Liver (tissue), 9 donors: Measurements from ENCODE around the gene ARHGAP4. TPM values are rescaled to one million over a fixed set of nuclear protein-coding genes. Genes with fewer than 3 reads are reported as not detected.

Source experiments
- DNase-seq: peaks from one replicate; pipeline ENCODE4 v3.0.0-alpha.2; 2017; ENCODE audit warnings: low spot score
- H3K27ac ChIP-seq, 2 donors: one replicate each; pipeline ENCODE4 v1.7.0; 2013; ENCODE audit warnings: inconsistent platforms in 2 of 2, low read length in 2 of 2, control low read depth in 1 of 2, low read depth in 1 of 2, mild to moderate bottlenecking in 1 of 2
- H3K27me3 ChIP-seq, 4 donors: one replicate each; pipeline versions ENCODE4 v1.6.1 to v1.7.0; 2013; ENCODE audit warnings: low read length in 3 of 4, inconsistent platforms in 1 of 4, mild to moderate bottlenecking in 1 of 4, moderate library complexity in 1 of 4; ENCODE audit not compliant: control insufficient read depth in 4 of 4, insufficient read depth in 4 of 4
- H3K36me3 ChIP-seq, 4 donors: one replicate each; pipeline versions ENCODE4 v1.6.1 to v1.7.0; 2013; ENCODE audit warnings: low read length in 3 of 4, mild to moderate bottlenecking in 3 of 4, low read depth in 1 of 4, moderate library complexity in 1 of 4; ENCODE audit not compliant: control insufficient read depth in 4 of 4, insufficient read depth in 3 of 4
- H3K4me1 ChIP-seq, 4 donors: one replicate each; pipeline versions ENCODE4 v1.6.1 to v1.7.0; 2013; ENCODE audit warnings: low read length in 3 of 4, mild to moderate bottlenecking in 3 of 4, moderate library complexity in 1 of 4; ENCODE audit not compliant: control insufficient read depth in 4 of 4, insufficient read depth in 4 of 4
- H3K4me3 ChIP-seq, 3 donors: one replicate each; pipeline versions ENCODE4 v1.6.1 to v1.7.0; 2013; ENCODE audit warnings: low read length in 3 of 3, control low read depth in 1 of 3, low read depth in 1 of 3, mild to moderate bottlenecking in 1 of 3
- H3K9ac ChIP-seq, 2 donors: one replicate each; pipeline ENCODE4 v1.7.0; 2013; ENCODE audit warnings: low read length in 2 of 2, mild to moderate bottlenecking in 2 of 2, moderate library complexity in 2 of 2, control low read depth in 1 of 2, low read depth in 1 of 2
- H3K9me3 ChIP-seq, 4 donors: one replicate each; pipeline versions ENCODE4 v1.6.1 to v1.7.0; 2013; ENCODE audit warnings: low read length in 3 of 4; ENCODE audit not compliant: control insufficient read depth in 4 of 4
- EGR1 ChIP-seq, 2 donors: IDR thresholded peaks; 2 replicates each; pipeline ENCODE4 v1.6.1; 2016 to 2018; ENCODE audit warnings: antibody characterized with exemption in 2 of 2, low read depth in 2 of 2
- FOXA1 ChIP-seq: IDR thresholded peaks from 2 replicates; pipeline ENCODE4 v1.6.1; 2016; ENCODE audit warnings: antibody characterized with exemption
- FOXA2 ChIP-seq: IDR thresholded peaks from 2 replicates; pipeline ENCODE4 v1.6.1; 2016; ENCODE audit warnings: antibody characterized with exemption
- HNF4A ChIP-seq, 2 donors: conservative IDR thresholded peaks; 2 replicates each; pipeline ENCODE4 v1.6.1; 2016; ENCODE audit warnings: antibody characterized with exemption in 2 of 2, mild to moderate bottlenecking in 2 of 2
- HNF4G ChIP-seq: IDR thresholded peaks from 2 replicates; pipeline ENCODE4 v1.6.1; 2016; ENCODE audit warnings: antibody characterized with exemption
- JUND ChIP-seq, 2 donors: IDR thresholded peaks; 2 replicates each; pipeline ENCODE4 v1.6.1; 2016; ENCODE audit warnings: antibody characterized with exemption in 2 of 2
- NR2F2 ChIP-seq: IDR thresholded peaks from 2 replicates; pipeline ENCODE4 v1.6.1; 2016; ENCODE audit warnings: antibody characterized with exemption
- RAD21 ChIP-seq, 2 donors: IDR thresholded peaks; 2 replicates each; pipeline ENCODE4 v1.6.1; 2016; ENCODE audit warnings: antibody characterized with exemption in 2 of 2, mild to moderate bottlenecking in 2 of 2
- RXRA ChIP-seq, 2 donors: IDR thresholded peaks; 2 replicates each; pipeline ENCODE4 v1.6.1; 2017 to 2018; ENCODE audit warnings: antibody characterized with exemption in 2 of 2, mild to moderate bottlenecking in 1 of 2
- SP1 ChIP-seq: IDR thresholded peaks from 2 replicates; pipeline ENCODE4 v1.6.1; 2018; ENCODE audit warnings: antibody characterized with exemption, mild to moderate bottlenecking
- TAF1 ChIP-seq: conservative IDR thresholded peaks from 2 replicates; pipeline ENCODE4 v1.6.1; 2016; ENCODE audit warnings: antibody characterized with exemption, mild to moderate bottlenecking
- YY1 ChIP-seq: IDR thresholded peaks from 2 replicates; pipeline ENCODE4 v1.6.1; 2016; ENCODE audit warnings: antibody characterized with exemption, mild to moderate bottlenecking
- WGBS: extraction: QIAGEN DNeasy Blood & Tissue Kit; methylation state at CpG from one replicate; pipeline ENCODE4 v1.1.7; 2013; 5-methylcytosine and 5-hydroxymethylcytosine counted together
- polyA plus RNA-seq, 2 donors: library from polyadenylated mRNA; stranded (reverse) in 1 of 2; unstranded in 1 of 2; fragments of 200-250 nt in 1 of 2; fragments of >200 nt in 1 of 2; fragmentation: Nextera tagmentation in 1 of 2; extraction: Ambion mirVana in 1 of 2; gene quantifications; one replicate each; pipeline versions ENCODE4 v1.2.1 to v1.2.3, GENCODE V29; 2013 to 2015
- total RNA-seq, 2 donors: library from RNA; depleted of rRNA; stranded (reverse); fragments of >200 nt; gene quantifications; one replicate each; pipeline ENCODE4 v1.2.3, GENCODE V29; 2014
- TF ChIP-seq, protein P1 (sequence below): IDR thresholded peaks from 2 replicates; pipeline ENCODE4 v1.6.1; 2016; ENCODE audit warnings: antibody characterized with exemption
- TF ChIP-seq, protein P2 (sequence below): IDR thresholded peaks from 2 replicates; pipeline ENCODE4 v1.6.1; 2016; ENCODE audit warnings: antibody characterized with exemption
- TF ChIP-seq, protein P3 (sequence below): IDR thresholded peaks from 2 replicates; pipeline ENCODE4 v1.6.1; 2016; ENCODE audit warnings: antibody characterized with exemption
- TF ChIP-seq, protein P4 (sequence below): fragments of 150-350 bp; IDR thresholded peaks from 2 replicates; pipeline ENCODE4 v1.5.1; 2017; ENCODE audit warnings: improper control_type of control experiment, low read depth, low read length; ENCODE audit not compliant: missing input control
- TF ChIP-seq, protein P5 (sequence below): IDR thresholded peaks from 2 replicates; pipeline ENCODE4 v1.6.1; 2016; ENCODE audit warnings: antibody characterized with exemption, mild to moderate bottlenecking
- donor health status: healthy.
- donor health status: healthy.
- donor health status: healthy.
- donor health status: healthy.
- donor health status: healthy.

The ARHGAP4 gene
- total and polyA plus RNA-seq, 4 donors, result 3.3 to 28.1 (median 10.2) TPM

DNA sequence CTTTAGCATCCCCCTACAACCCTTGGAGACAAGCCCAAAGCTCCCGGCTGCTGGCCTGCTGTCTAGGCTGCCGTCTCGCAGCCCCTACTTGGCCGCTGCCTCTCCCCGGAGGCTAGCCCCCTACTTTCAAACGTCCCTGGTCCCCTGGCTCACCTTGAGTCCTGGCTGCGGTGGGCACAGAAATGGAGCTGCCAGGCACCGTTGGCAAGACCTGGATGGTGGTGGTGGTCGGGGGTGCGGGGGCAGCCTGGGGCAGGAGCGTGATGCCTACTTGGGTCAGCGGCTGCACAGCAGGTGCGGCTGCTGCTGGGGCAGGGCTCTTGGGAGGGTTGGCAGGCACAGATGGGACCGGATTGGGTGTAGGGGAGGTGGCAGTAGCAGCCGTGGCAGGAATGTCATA, 33.6 kb upstream of the ARHGAP4 start:
- Histone ChIP-seq H3K36me3 (peaks cover 23 to 96% (median 40%) of the 10 kb centered on the region in 4 donors), H3K9ac (no peak overlapping the region), H3K4me1 (no peaks in the 10 kb centered on the region), H3K4me3 (no peak overlapping the region), H3K9me3 (no peaks in the 10 kb centered on the region), H3K27ac (no peak overlapping the region), H3K27me3 (no peaks in the 10 kb centered on the region)
- 96% methylated on average over 15 of the region's 15 CpGs for WGBS
- TF ChIP-seq, protein P1, sequence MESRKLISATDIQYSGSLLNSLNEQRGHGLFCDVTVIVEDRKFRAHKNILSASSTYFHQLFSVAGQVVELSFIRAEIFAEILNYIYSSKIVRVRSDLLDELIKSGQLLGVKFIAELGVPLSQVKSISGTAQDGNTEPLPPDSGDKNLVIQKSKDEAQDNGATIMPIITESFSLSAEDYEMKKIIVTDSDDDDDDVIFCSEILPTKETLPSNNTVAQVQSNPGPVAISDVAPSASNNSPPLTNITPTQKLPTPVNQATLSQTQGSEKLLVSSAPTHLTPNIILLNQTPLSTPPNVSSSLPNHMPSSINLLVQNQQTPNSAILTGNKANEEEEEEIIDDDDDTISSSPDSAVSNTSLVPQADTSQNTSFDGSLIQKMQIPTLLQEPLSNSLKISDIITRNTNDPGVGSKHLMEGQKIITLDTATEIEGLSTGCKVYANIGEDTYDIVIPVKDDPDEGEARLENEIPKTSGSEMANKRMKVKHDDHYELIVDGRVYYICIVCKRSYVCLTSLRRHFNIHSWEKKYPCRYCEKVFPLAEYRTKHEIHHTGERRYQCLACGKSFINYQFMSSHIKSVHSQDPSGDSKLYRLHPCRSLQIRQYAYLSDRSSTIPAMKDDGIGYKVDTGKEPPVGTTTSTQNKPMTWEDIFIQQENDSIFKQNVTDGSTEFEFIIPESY, result no peak
- TF ChIP-seq, protein P2, sequence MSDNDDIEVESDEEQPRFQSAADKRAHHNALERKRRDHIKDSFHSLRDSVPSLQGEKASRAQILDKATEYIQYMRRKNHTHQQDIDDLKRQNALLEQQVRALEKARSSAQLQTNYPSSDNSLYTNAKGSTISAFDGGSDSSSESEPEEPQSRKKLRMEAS, result no peak
- TF ChIP-seq, protein P3, sequence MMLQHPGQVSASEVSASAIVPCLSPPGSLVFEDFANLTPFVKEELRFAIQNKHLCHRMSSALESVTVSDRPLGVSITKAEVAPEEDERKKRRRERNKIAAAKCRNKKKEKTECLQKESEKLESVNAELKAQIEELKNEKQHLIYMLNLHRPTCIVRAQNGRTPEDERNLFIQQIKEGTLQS, result no peak
- TF ChIP-seq FOXA2, result no peak
- no peak for TF ChIP-seq RAD21 (IDR thresholded peaks at IDR 0.05)
- no peak for TF ChIP-seq YY1
- TF ChIP-seq, protein P4, sequence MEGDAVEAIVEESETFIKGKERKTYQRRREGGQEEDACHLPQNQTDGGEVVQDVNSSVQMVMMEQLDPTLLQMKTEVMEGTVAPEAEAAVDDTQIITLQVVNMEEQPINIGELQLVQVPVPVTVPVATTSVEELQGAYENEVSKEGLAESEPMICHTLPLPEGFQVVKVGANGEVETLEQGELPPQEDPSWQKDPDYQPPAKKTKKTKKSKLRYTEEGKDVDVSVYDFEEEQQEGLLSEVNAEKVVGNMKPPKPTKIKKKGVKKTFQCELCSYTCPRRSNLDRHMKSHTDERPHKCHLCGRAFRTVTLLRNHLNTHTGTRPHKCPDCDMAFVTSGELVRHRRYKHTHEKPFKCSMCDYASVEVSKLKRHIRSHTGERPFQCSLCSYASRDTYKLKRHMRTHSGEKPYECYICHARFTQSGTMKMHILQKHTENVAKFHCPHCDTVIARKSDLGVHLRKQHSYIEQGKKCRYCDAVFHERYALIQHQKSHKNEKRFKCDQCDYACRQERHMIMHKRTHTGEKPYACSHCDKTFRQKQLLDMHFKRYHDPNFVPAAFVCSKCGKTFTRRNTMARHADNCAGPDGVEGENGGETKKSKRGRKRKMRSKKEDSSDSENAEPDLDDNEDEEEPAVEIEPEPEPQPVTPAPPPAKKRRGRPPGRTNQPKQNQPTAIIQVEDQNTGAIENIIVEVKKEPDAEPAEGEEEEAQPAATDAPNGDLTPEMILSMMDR, result no peak
- no peak for TF ChIP-seq HNF4A (conservative IDR thresholded peaks at IDR 0.05)
- no peak for TF ChIP-seq FOXA1
- TF ChIP-seq JUND (IDR thresholded peaks at IDR 0.05), result no peak
- no peak for DNase-seq

DNA sequence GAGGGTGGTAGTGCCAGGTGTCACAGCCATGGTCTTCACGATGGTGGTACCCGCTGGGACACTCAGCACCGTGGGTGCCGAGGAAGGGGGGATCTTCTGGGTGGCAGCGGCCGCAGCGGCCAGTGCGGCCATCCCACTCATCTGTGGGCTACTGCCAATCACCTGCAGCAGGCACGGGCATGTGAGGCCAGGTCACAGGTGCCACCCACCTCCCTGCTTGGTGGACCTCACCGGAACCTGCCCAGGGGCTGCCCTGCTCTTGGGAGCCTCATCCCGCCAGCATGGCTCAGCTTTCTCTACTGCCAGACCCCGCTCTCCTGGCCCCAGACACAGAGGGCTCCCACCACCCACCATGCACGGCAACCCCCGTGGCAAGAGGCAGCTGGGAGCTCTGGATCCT, 32.5 kb upstream of the ARHGAP4 start:
- no peaks in the 10 kb centered on the region for H3K4me1 ChIP-seq
- TF ChIP-seq, protein P1, result no peak
- TF ChIP-seq TAF1 (no peak), YY1 (no peak), JUND (IDR thresholded peaks at IDR 0.05) (no peak), HNF4A (conservative IDR thresholded peaks at IDR 0.05) (no peak), RAD21 (IDR thresholded peaks at IDR 0.05) (no peak), EGR1 (IDR thresholded peaks at IDR 0.05; ENCODE audit: low read depth in 2 of 2) (no peak), NR2F2 (no peak), SP1 (no peak), HNF4G (no peak), RXRA (IDR thresholded peaks at IDR 0.05) (no peak)
- TF ChIP-seq, protein P5, sequence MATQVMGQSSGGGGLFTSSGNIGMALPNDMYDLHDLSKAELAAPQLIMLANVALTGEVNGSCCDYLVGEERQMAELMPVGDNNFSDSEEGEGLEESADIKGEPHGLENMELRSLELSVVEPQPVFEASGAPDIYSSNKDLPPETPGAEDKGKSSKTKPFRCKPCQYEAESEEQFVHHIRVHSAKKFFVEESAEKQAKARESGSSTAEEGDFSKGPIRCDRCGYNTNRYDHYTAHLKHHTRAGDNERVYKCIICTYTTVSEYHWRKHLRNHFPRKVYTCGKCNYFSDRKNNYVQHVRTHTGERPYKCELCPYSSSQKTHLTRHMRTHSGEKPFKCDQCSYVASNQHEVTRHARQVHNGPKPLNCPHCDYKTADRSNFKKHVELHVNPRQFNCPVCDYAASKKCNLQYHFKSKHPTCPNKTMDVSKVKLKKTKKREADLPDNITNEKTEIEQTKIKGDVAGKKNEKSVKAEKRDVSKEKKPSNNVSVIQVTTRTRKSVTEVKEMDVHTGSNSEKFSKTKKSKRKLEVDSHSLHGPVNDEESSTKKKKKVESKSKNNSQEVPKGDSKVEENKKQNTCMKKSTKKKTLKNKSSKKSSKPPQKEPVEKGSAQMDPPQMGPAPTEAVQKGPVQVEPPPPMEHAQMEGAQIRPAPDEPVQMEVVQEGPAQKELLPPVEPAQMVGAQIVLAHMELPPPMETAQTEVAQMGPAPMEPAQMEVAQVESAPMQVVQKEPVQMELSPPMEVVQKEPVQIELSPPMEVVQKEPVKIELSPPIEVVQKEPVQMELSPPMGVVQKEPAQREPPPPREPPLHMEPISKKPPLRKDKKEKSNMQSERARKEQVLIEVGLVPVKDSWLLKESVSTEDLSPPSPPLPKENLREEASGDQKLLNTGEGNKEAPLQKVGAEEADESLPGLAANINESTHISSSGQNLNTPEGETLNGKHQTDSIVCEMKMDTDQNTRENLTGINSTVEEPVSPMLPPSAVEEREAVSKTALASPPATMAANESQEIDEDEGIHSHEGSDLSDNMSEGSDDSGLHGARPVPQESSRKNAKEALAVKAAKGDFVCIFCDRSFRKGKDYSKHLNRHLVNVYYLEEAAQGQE, result no peak
- TF ChIP-seq, protein P3, result no peak
- TF ChIP-seq, protein P2, result no peak
- TF ChIP-seq, protein P4, result no peak
- no peak overlapping the region for H3K4me3 ChIP-seq
- H3K27me3 ChIP-seq, result no peaks in the 10 kb centered on the region
- H3K27ac ChIP-seq, result no peak overlapping the region
- WGBS, result 94% methylated on average over 14 of the region's 14 CpGs
- peaks cover 24 to 97% (median 40%) of the 10 kb centered on the region in 4 donors for H3K36me3 ChIP-seq
- H3K9me3 ChIP-seq, result no peaks in the 10 kb centered on the region
- no peak overlapping the region for H3K9ac ChIP-seq
- no peak for DNase-seq
